Kidney glomerular epithelial cell (primary cell): ENCODE results near the gene CLEC16A.
A peak's percentile ranks its signal among the peaks of the same experiment; 100 is the strongest.

Experiments
- DNase-seq: peaks from one replicate; lab custom pipeline; 2025; lab: John Stamatoyannopoulos, UW

CLEC16A gene

DNA sequence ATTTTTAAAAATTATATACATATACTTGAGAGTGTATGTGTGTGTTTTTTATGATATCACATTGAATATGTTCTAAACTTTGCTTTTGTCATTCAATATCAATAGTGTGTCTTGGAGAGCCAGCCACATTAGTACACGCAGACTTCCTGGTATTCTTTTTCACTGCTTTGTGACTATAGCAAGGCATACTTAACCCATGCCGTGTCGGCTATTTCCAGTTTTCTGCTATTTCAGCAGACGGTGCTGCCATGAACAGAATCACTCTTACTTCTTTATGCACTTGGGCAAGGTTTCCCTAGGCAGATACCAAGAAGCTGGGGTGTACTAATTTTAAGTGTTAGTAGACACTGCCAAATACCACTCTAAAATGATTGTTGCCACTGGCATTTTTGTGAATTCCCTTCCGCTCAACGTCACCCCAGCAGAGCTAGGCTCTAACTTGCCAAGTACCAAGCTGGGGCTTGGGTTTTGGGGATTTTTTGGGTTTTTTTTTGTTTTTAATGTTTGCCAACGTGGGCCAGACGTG, 176.8 kb downstream of the CLEC16A start:
- no peak for DNase-seq

DNA sequence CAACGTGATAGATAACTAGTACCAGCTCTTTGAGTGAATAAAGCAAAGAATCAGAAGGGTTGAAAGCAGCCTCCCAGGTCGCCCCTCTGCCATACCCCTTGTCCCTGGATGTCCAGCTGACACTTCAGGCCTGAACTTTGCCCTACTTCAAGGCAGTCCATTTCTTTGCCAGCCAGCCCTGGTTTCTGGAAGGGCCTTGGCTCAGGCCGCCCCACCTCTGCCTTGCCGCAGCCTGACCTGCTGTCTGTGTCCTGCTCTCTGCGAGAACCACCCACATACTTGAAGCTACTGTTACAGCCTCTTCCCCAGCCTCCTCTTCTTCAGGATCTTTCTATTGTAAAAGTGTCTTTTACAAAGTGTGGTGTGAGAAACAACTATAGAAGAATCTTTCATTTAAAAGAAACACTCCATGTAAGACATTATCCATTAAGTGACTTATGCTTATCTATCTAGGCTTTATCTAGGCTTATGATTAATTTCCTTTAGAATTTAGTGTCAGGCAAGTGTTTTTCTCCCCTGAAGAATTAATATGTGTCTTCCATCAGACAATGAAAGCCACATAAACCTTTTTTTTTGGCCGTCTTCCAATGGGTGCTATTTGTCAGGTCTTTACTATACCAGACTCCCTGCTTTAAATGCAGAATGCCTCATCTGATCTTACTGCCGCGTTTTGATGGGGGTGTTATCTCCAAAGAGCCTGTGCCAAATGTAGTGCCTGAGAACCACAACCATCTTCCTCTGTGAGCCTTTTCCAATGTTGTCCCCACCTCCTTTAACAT, 177.7 kb downstream of the CLEC16A start:
- no peak for DNase-seq

DNA sequence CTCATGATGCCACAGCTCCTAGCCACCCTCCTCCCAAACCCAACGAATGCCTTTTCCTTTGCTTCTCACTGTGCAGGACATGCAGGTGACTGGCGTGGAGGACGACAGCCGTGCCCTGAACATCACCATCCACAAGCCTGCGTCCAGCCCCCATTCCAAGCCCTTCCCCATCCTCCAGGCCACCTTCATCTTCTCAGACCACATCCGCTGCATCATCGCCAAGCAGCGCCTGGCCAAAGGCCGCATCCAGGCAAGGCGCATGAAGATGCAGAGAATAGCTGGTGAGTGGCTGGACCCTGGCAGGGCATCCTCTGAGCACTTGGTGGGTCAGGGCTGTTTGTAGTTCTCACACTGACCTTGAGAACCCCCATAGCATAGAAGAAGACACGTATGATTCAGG, 179.3 kb downstream of the CLEC16A start:
- DNase-seq = no peak

DNA sequence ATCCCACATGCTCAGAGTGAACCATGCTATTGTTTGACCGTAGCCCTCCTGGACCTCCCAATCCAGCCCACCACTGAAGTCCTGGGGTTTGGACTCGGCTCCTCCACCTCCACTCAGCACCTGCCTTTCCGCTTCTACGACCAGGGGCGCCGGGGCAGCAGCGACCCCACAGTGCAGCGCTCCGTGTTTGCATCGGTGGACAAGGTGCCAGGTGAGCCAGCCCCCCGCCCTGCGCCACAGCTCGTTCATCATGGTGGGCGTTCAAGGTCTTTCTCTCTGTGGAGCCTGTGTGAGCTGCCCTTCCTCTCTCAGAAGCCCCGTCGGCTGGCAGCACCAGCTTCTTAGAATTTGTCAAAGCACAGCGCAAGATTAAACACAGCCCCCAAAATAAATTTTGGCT, 181.6 kb downstream of the CLEC16A start:
- no peak for DNase-seq

DNA sequence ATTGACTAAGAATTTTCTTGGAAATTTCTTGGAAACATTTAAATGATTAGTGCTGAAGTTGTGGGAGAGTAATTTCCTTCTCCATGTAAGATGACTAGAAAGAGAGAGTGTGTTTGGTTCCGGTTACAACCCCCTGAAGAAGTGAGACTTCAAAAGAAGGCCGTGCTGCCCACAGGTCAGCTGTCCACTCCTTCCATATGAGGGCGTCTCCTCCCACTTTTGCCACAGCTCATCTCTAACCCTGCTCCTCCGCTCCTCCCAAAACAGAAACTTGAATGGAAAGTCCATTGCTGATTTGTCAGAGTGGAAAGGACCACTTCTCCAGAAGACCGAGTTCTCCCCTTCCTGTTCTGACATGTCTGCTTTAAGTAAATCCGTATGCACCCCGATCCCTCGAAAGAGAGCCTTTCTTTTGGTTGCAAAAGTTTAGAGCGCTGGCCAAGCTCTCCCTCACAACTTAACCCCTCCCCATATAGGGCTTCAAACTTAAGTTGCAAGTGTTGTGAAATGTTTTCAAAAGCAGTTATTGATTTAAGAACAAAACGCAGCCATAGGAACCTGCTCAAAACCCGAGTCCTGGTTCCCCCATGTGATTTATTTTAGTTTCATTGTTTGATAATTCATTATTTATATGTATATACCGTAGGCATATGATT, 182.2 kb downstream of the CLEC16A start:
- DNase-seq = no peak

DNA sequence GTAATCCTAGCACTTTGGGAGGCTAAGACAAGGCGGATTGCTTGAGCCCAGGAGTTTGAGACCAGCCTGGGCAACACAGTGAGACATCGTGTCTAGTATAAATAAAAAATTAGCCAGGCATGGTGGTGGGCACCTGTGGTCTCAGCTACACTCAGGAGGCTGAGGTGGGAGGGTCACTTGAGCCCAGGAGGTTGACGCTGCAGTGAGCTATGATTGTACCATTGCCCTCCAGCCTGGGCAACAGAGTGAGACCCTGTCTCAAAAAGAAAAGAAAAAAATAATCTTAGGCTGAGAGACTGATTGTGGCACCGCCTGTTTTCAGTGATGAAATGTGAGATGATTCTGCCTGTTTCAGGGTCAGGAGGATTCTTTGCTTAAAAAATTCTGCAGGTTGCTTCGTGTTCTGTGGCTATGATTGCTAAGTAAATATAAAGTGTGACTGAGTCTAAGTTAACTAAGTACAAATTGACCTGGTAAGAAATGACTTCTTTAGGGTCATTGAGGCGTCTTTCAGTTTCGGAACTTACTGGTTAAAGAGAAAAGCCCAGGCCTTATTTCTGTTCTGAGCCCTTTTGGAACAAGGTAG, 183.3 kb downstream of the CLEC16A start:
- no peak for DNase-seq

DNA sequence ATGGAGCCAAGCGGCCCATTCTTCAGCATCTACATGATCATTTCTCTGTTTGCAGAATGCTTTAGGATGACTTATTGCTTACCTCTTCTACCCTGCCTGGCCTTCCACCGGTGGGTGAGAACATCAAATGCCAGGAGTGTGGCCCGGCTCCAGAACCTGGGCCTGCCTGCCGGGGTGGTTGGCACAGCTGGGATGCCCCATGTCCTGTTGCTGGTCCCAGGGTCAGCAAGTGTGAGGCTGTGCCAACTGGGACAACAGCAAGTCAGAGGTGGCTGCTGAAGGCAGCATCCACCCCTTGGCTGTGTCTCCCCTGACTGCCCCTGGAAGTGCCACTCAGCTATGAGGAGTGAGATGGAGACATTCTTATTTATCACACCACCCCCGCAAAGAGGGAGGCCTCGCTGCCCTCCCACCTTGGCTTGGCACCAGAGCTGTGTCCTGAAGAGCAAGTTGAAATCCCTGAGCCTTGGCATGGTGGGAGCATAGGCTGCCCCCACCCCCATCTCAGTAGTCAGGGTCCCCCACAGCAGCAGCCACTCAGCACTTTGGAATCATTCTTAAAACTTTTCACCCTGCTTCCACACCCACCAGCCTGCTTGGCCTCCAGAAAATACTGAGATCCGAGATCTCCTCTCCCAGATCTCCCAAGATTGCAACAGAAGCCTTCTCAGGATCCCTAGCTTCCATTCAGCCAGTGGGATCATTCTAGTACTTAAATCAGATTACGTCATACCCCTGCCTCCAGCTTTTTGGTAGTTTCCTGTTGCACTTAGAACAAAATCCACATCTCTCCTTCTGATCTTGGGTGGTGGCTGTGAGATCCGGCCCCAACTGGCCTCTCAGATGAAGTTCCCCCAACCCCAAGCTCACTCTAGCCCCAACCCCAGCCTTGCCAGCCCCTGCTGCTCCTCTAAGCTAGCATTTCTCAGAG, 184.1 kb downstream of the CLEC16A start:
- no peak for DNase-seq

DNA sequence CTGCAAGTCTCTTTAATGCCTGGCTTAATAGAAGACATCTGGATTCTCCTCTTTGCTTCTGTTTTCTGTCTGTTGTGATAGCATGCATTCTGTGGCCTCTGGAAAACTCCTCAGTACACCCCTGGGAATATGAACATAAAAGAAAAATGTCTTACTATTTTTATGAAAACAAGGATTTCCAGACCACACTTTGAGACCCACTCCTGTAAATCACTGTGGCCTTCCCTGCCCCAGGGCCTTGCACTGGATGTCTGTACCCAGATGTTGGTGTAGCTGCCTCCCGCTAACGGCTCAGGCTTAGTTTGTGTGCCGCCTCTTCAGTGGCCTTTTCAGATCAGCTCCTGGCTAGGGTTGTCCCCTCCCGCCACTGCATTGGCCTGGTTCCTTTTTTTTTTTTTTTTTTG, 185.0 kb downstream of the CLEC16A start:
- DNase-seq = no peak

DNA sequence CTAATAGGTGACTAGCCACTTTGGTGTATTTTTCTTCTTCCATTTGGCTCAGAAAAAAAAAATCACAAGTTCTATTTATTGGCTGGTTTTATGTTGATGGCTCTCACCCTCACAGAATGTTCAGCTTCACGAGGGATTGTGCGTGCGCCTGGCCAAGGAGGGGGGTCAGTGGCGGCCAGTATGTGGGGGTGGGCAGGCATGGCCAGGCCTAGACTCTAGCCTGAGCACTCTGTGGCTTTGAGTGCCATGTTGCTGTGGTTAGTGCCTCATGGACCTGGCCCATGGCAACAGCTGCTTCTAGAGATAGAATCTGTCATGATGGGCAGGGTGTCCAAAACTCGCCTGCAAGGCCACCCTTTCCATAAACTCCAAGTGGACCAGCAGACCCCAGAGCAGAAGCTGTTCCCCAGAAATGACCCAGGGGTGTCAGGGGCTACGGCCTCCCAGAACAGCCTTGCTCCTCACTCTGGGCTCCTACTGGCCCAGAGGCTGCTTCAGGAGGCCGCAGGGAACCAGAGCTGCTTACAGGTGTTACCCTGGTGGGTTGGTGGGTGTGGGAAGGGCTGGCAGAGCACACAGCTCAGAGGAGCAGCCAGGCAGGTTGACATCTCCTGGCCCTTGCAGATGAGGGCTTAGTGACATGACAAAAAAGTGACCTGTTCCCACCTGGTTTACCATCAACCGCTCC, 186.8 kb downstream of the CLEC16A start:
- no peak for DNase-seq

DNA sequence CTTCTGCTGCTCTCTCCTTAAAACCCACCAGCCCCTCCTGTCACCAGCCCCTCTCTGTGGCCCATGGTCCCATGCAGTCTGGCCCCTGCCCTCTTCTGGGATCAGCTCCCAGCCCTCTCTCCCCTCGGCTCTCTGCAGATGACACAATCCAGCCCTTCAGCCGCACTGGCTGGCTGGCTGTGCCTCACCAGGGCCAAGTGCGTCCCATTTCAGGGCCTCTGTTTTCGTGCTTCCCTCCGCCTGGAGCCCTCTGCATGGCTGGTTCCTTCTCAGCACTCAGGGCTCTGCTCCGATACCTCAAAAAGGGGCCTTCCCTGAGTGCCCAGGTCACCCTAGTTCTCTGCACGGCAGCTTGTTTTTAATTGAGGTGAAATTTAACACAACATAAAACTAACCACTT, 187.3 kb downstream of the CLEC16A start:
- no peak for DNase-seq

DNA sequence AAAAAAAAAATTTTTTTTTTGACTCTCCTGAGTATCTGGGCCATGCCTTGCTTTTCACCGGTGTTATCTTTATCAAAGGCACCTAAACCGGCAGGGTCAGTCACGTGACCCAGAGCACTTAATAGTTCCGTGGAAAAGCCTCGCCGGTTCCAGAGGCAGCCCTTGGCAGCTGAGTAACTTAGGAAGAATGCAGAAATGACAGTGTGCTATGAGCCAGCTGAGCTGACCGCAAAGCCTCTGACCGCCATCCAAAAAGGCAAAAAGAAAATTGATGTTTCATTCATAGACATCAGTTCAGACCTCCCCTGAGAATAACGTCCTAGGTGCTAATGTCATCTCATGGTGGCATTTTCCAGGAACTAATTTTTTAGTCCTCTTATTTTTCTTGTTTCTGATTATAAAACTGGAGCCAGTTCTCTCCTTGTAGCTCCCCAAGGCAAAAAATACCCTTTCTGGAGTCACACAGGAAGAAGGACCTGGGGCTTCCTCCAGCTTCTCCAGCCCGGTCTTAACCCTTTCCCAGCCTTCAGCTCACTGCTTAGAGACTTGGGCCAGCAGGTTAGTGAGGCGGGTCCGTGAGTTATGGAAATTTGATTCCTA, 189.1 kb downstream of the CLEC16A start:
- DNase-seq = peak; percentile 93

DNA sequence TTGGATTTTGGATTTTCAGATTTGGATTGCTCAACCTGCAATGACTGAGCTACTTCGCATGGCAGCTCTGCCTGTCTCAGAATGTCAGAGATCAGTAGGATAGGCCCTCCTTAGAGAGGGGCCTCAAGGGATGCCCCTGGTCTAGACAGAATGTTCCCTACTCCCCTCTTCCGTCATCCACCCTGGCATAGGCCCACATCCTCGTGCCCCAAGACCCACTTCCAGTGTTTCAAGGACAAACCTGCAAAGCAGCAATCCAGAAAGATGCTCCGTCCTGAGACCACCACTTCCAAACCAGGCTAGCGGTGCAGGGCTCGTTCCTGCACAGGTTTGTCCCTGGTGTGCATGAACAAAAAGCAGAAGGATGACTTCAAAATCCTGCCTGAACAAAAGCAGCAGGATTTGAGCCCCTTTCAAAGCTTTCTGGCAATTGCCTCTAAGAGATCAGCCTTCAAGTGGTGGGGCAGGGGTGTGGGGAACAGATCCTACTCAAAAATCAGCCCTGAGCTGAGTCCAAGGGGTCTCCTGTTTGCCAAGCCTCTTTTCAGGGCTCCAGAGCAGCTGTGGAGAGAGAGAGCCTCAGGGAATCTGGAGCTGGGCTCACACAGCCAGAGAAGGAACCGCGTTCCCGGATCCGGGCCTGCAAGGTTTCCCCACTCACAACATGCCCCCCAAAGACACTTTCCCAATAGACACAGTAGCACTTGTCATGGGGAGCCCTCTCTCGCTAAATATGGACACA, 190.5 kb downstream of the CLEC16A start:
- DNase-seq = no peak

DNA sequence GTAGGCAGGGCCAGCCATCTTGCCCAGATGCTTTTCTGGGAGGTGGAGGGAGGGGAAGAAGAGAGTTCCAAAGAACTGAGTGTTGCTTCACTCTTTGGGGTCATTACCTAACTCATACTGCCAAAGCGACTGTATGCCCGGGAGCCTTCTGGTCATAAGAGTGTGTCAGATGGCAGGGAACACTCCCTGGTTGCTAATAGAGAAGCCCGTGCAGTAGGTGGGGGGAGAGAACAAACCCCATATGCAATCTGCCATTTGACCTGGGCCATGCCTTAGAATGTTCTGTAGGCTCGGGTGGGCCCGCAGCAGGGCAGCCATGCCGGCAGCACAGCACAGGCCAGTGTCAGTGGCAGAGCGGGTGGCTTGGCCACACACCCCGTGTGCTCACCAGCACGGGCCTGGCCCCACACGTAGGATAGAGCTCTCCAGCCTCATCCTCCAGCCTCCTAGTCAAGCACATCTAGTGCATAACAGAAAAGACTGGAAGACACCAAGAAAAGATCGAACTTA, 191.2 kb downstream of the CLEC16A start:
- DNase-seq = no peak

DNA sequence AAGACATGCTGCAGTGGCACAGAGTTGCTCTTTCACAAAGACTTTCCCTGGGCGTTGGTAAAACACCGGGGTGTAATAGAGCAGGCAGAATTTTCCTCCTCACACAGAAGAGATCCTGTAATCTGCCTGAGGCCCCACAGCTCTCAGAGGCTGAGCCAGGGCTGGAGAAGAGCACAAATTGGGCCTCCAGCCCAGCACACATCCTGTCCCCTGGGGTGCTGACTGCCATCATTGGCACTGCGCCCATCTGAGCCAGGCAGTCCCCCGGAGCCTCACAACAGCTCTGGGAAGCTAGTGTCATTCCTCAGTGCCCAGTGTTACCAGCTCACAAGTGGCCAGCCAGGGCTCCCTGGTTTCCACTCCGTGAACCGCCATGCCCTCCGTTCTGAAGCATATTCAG, 192.2 kb downstream of the CLEC16A start:
- no peak for DNase-seq

DNA sequence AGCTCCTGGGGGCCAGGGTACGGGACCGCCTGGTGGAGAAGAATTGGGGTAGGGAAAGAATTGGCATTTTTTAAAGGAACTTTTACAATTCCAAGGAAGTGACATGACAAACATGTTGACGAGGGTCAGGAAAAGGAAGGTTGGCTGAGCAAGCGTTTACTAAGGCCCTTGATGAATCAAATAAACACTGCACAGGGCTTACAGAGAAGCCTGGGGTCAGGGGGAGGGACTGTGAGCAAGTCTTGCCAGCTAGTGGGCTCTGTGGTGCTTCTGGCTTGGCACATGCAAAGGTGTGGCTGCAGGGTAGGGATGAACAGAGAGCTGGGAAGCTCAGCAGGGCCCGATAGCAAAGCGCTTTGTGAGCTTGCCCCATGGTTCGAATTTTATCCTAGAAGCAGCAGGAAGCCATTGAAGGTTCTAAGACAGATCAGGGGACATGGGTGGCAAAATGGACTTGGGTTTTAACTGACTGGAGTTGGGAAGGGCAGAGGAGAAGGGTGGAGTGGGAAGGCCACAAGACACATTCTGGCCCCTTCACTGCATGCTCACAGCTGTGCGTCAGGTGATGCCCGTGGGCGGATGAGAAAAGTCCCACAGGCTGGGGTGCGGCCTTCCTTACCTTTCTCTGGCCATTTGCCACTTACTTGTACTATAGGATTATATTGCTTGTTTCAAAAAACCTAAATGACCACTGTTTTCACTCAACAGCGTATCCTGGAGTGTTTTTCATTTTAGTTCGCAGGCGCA, 193.8 kb downstream of the CLEC16A start:
- DNase-seq = no peak

DNA sequence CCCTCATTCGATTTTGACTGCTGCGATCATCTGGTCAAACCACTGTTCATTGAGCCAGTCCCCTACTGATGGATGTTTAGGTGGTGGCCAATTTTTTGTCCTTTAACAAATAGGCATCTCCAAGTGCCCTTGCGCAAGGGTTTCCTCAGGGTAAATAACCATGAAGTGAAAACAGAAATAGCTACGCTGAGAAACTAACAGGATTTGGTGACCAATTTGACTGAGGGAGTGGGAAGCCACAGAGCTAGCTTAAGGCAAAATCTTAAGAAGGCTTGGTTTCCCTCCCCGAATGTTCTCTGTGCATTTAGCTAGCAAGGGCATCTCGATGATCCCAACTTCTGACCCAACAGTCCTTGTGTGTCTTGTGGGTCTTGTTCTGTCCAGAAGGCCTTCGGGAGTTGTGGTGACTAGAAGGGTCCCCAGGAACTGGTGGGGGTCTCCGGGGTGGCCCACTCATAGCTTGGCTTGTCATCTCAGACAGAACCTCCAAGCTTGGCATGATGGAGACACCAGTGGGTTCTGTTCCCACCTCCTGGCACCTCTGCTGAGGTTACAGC, 194.5 kb downstream of the CLEC16A start:
- DNase-seq = no peak

DNA sequence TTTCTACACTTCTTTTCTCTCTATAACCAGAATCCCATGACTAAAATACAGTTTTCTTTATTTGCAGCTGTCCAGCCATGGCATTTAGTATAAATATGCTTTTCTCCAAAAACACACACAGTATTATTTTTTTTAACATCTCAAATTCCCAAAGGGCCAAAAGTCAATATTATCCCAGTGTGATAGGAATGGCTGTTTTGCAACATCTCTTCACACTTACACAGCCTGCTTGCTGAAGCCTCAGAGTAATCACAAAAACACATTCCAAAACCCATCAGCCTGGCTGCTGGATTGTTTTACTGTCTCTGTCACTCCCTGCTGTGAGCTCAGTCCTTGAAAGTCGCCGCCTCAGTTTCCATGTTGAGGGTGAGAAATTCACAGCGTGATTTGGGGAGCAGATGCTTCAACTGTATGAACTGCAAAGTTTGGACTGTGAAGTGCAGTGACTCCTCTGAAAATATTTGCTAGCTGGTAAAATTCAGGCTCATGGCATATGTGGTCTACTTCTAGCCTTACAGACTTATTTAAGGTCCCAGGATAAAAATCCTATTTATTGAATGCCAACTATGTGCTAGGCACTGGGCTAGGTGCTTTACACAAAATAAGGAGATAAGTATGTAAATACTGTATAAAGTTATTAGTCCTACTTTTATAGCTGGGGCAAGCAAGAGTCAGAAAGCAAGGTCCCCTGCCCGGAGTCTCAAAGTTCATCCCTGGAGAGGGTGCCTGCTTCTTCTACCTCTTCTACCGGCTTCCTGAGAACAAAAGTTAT, 195.1 kb downstream of the CLEC16A start:
- DNase-seq = no peak

DNA sequence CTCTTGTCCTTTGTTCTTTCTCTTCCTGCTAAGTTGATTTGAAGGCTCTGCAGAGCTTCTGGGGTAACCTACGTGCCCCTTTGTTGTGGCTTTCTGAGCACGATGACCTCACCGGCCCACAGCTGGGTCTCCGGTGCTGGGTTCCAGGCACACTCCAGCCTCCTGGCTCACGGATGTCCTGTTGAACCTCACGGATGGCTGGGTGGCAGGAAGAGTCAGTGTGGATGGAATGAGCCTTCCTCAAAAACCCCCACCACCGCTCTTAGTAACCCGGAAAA, 195.7 kb downstream of the CLEC16A start:
- no peak for DNase-seq

DNA sequence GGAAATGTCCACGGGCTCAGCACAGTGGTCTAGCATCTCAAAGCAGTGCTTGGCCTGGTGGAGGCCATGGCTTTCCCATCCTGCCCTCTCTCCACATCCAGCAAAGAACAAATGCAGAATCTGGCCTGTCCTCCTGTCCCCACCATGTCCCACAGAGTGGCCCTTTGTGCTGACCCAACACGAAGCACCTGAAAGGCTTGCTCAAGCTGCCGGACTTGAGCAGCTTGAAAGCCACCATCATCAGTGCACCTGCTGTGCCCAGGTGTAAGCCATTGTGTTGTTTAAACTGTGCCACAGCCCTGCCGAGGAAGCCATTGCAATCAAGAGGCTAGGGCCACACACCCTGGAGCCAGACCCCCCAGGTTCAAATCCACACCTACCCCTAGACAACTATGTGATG, 196.1 kb downstream of the CLEC16A start:
- DNase-seq = no peak
